ENCODE results near the gene SNRK. TPM values are rescaled to one million over a fixed set of nuclear protein-coding genes. Genes with fewer than 3 reads are reported as not detected.

The SNRK gene
- total and polyA plus RNA-seq, 9 of the 15 experiments (the other 6 are each of a cell fraction or from before 2014, with no cell fraction given), result 1.7 to 12.3 (median 7.3) TPM

GRCh38 chr3:43400167-43400566 is 113.8 kb downstream of the SNRK start (continued):
- TF ChIP-seq HINFP (tag; conservative IDR thresholded peaks at IDR 0.05; ENCODE audit: low read depth) (no peak), LCOR (CRISPR knock-in tag; IDR thresholded peaks at IDR 0.05) (no peak), SMAD2 (IDR thresholded peaks at IDR 0.05; ENCODE audit: low read depth, low read length) (no peak), FOXA3 (CRISPR knock-in tag; conservative IDR thresholded peaks at IDR 0.05 in 1 of 2, IDR thresholded peaks at IDR 0.05 in 1 of 2) (no peak), MXD1 (CRISPR knock-in tag; IDR thresholded peaks at IDR 0.05; ENCODE audit: borderline replicate concordance, poor library complexity, severe bottlenecking) (no peak), PHTF2 (CRISPR knock-in tag; IDR thresholded peaks at IDR 0.05) (no peak), ZHX1 (conservative IDR thresholded peaks at IDR 0.05; ENCODE audit: low read length) (no peak), KAT2B (IDR thresholded peaks at IDR 0.05; ENCODE audit: low read depth, low read length) (no peak), ZNF766 (CRISPR knock-in tag; conservative IDR thresholded peaks at IDR 0.05) (no peak), EGR1 (conservative IDR thresholded peaks at IDR 0.05) (no peak), HEY1 (CRISPR knock-in tag; IDR thresholded peaks at IDR 0.05; ENCODE audit: borderline replicate concordance) (no peak)

Other genes with a start within 250 kb of the SNRK start
- gene POMGNT2, start 180.5 kb upstream of the SNRK start, total RNA-seq (2014; rRNA removed), result 14.1 and 16.0 TPM in 2 replicates
- gene POMGNT2, start 180.5 kb upstream of the SNRK start, total RNA-seq (2014; rRNA removed; fragmentation: Illumina TruSeq; extraction: Trizol), result 4.5 and 5.8 TPM in 2 replicates
- 9.8 and 10.8 TPM in 2 replicates for gene POMGNT2, start 180.5 kb upstream of the SNRK start, total RNA-seq (2015; rRNA removed; fragmentation: Illumina TruSeq; extraction: Trizol)
- 13.1 and 13.3 TPM in 2 replicates for gene POMGNT2, start 180.5 kb upstream of the SNRK start, total RNA-seq (2021)
- 12.1 and 16.9 TPM in 2 replicates for gene POMGNT2, start 180.5 kb upstream of the SNRK start, polyA plus RNA-seq (2011; rRNA removed)
- 10.3 and 13.5 TPM in 2 replicates for gene POMGNT2, start 180.5 kb upstream of the SNRK start, polyA plus RNA-seq (2014; fragmentation: Illumina TruSeq; extraction: Trizol)
- gene POMGNT2, start 180.5 kb upstream of the SNRK start, polyA plus RNA-seq (2014; fragmentation: Nextera tagmentation; extraction: Ambion mirVana), result 1 to 10 TPM in 1 of 2 experiments, under 1 TPM in 1; 0.65 to 1.1 TPM
- gene POMGNT2, start 180.5 kb upstream of the SNRK start, polyA plus RNA-seq (2014; rRNA removed), result 11.9 and 13.9 TPM in 2 replicates

All from K562 (cell line).